CD4-positive, alpha-beta T cell treated with Interleukin-15 for 1 hour (primary cell): ENCODE data around the gene SHROOM3.

Source experiments
- DNase-seq: peaks from one replicate; pipeline ENCODE4 v3.0.0-alpha.2; 2020

SHROOM3 gene

GRCh38 chr4:76670631-76671030, 235.6 kb downstream of the SHROOM3 start:
- DNase-seq: no peak

- no peak for DNase-seq
Observed at GRCh38 chr4:76673362-76673761, 238.3 kb downstream of the SHROOM3 start.

- DNase-seq: no peak
Observed at GRCh38 chr4:76674983-76675382, 240.0 kb downstream of the SHROOM3 start.

- no peak for DNase-seq
Observed at GRCh38 chr4:76677571-76678326, 242.7 kb downstream of the SHROOM3 start.

GRCh38 chr4:76679691-76680090, 244.7 kb downstream of the SHROOM3 start:
- no peak for DNase-seq

GRCh38 chr4:76680952-76681351, 245.9 kb downstream of the SHROOM3 start:
- no peak for DNase-seq

GRCh38 chr4:76681996-76682395, 247.0 kb downstream of the SHROOM3 start:
- no peak for DNase-seq

- no peak for DNase-seq
Observed at GRCh38 chr4:76683144-76683543, 248.1 kb downstream of the SHROOM3 start.

GRCh38 chr4:76687746-76688448, 252.9 kb downstream of the SHROOM3 start:
- no peak for DNase-seq

- no peak for DNase-seq
Observed at GRCh38 chr4:76688619-76689144, 253.7 kb downstream of the SHROOM3 start.

GRCh38 chr4:76689145-76689817, 254.3 kb downstream of the SHROOM3 start:
- DNase-seq: no peak

- no peak for DNase-seq
Observed at GRCh38 chr4:76690011-76690905, 255.2 kb downstream of the SHROOM3 start.

- DNase-seq: no peak
Observed at GRCh38 chr4:76690906-76691275, 255.9 kb downstream of the SHROOM3 start.

- no peak for DNase-seq
Observed at GRCh38 chr4:76691807-76692582, 257.0 kb downstream of the SHROOM3 start.

- DNase-seq: no peak
Observed at GRCh38 chr4:76692761-76693160, 257.7 kb downstream of the SHROOM3 start.

GRCh38 chr4:76694056-76694455, 259.0 kb downstream of the SHROOM3 start:
- no peak for DNase-seq

- no peak for DNase-seq
Observed at GRCh38 chr4:76696109-76696508, 261.1 kb downstream of the SHROOM3 start.

GRCh38 chr4:76697129-76697803, 262.2 kb downstream of the SHROOM3 start:
- no peak for DNase-seq

GRCh38 chr4:76698141-76698540, 263.1 kb downstream of the SHROOM3 start:
- DNase-seq: no peak

GRCh38 chr4:76699751-76700310, 264.8 kb downstream of the SHROOM3 start:
- no peak for DNase-seq
